B cell (primary cell): ENCODE measurements around the gene FRAT2. TPM values are rescaled to one million over a fixed set of nuclear protein-coding genes. Genes with fewer than 3 reads are reported as not detected.

Source experiments
- ATAC-seq: fragments of 200-7000 bp; cut with Tn5 transposase; one replicate; pipeline ENCODE4 v1.10.0; 2021; ENCODE audit warnings: low read depth, mild to moderate bottlenecking, moderate number of reproducible peaks, moderate library complexity
- CTCF ChIA-PET: fragments of 350-600 bp; sonication (Branson Sonifier 250); formaldehyde crosslinking; loops from one replicate; lab custom pipeline; 2021; ENCODE audit warnings: antibody characterized with exemption, inconsistent platforms; lab: Charles Lee
- POLR2A ChIA-PET: fragments of 350-600 bp; sonication (Branson Sonifier 250); formaldehyde crosslinking; loops from one replicate; lab custom pipeline; 2021; ENCODE audit warnings: antibody characterized with exemption; lab: Charles Lee
- DNase-seq: peaks from one replicate; pipeline ENCODE4 v3.0.0; 2013
- H2AFZ ChIP-seq: 2 replicates; pipeline ENCODE4 v1.6.1; 2012; ENCODE audit warnings: mild to moderate bottlenecking, low read depth, low read length; ENCODE audit not compliant: insufficient read depth, poor library complexity, severe bottlenecking
- H3K27ac ChIP-seq, 2 donors: 1 replicate in 1 of 2; 2 replicates in 1 of 2; pipeline ENCODE4 v1.5.1; 2012 to 2013; ENCODE audit warnings: low read length in 2 of 2, mild to moderate bottlenecking in 2 of 2, moderate library complexity in 1 of 2
- H3K27me3 ChIP-seq, 4 experiments: fragments of 200-600 bp in 1 of 4; sonication (generic) in 1 of 4; replicated peaks in 1 of 4; 1 replicate in 2 of 4; 2 replicates in 2 of 4; pipeline versions ENCODE4 v1.6.1 to v1.7.0; 2013 to 2016; ENCODE audit warnings: low read length in 3 of 4, mild to moderate bottlenecking in 2 of 4, mixed read lengths in 1 of 4, moderate library complexity in 1 of 4; ENCODE audit not compliant: insufficient read depth in 4 of 4, control insufficient read depth in 3 of 4; ENCODE audit errors: control extremely low read depth in 1 of 4
- H3K36me3 ChIP-seq, 2 experiments: replicated peaks in 1 of 2; 1 replicate in 1 of 2; 2 replicates in 1 of 2; pipeline versions ENCODE4 v1.6.1 to v1.7.1; 2013; ENCODE audit warnings: low read length in 1 of 2; ENCODE audit not compliant: insufficient read depth in 2 of 2, control insufficient read depth in 1 of 2; ENCODE audit errors: control extremely low read depth in 1 of 2, extremely low read depth in 1 of 2
- H3K4me1 ChIP-seq, 2 donors: fragments of 200-600 bp in 1 of 2; sonication (generic) in 1 of 2; 1 replicate in 1 of 2; 2 replicates in 1 of 2; pipeline versions ENCODE4 v1.5.1 to v1.6.1; 2013 to 2017; ENCODE audit warnings: low read length in 2 of 2; ENCODE audit not compliant: control insufficient read depth in 2 of 2, insufficient read depth in 2 of 2
- H3K4me2 ChIP-seq: replicated peaks from 2 replicates; pipeline ENCODE3; 2012; ENCODE audit warnings: mild to moderate bottlenecking, low read depth, low read length; ENCODE audit not compliant: poor library complexity, severe bottlenecking
- H3K4me3 ChIP-seq, 5 experiments: fragments of 200-600 bp in 1 of 5; sonication (generic) in 1 of 5; 1 replicate in 3 of 5; 2 replicates in 2 of 5; pipeline versions ENCODE4 v1.5.1 to v1.7.0; 2011 to 2016; ENCODE audit warnings: low read length in 4 of 5, mild to moderate bottlenecking in 4 of 5, low read depth in 2 of 5, control low read depth in 1 of 5, moderate library complexity in 1 of 5; ENCODE audit not compliant: insufficient read depth in 1 of 5; ENCODE audit errors: control extremely low read depth in 1 of 5, extremely low read depth in 1 of 5
- H3K79me2 ChIP-seq: fragments of 200-600 bp; sonication (generic); one replicate; pipeline ENCODE4 v1.6.0; 2016; ENCODE audit warnings: low read length; ENCODE audit not compliant: control insufficient read depth, insufficient read depth
- H3K9ac ChIP-seq: fragments of 200-600 bp; sonication (generic); 2 replicates; pipeline ENCODE4 v1.6.1; 2017; ENCODE audit warnings: mild to moderate bottlenecking, low read length, moderate library complexity
- H3K9me3 ChIP-seq, 3 donors: one replicate each; pipeline versions ENCODE4 v1.6.1 to v1.7.1; 2013; ENCODE audit warnings: low read length in 2 of 3; ENCODE audit not compliant: control insufficient read depth in 2 of 3, insufficient read depth in 1 of 3; ENCODE audit errors: control extremely low read depth in 1 of 3
- H4K20me1 ChIP-seq: 2 replicates; pipeline ENCODE4 v1.6.0; 2012; ENCODE audit warnings: mild to moderate bottlenecking, low read length; ENCODE audit not compliant: insufficient read depth, control insufficient read depth, poor library complexity, severe bottlenecking
- H3K27ac Mint-ChIP-seq: one replicate; pipeline ENCODE4 v1.8.0; 2021; ENCODE audit warnings: mixed read lengths
- H3K27me3 Mint-ChIP-seq: one replicate; pipeline ENCODE4 v1.8.0; 2021; ENCODE audit warnings: mixed read lengths
- H3K4me1 Mint-ChIP-seq: one replicate; pipeline ENCODE4 v1.8.0; 2021; ENCODE audit warnings: mixed read lengths
- H3K4me3 Mint-ChIP-seq: one replicate; pipeline ENCODE4 v1.8.0; 2021; ENCODE audit warnings: mixed read lengths
- H3K9me3 Mint-ChIP-seq: one replicate; pipeline ENCODE4 v1.8.0; 2022; ENCODE audit warnings: mixed read lengths; ENCODE audit not compliant: insufficient read depth
- CTCF ChIP-seq: fragments of 200-600 bp; IDR thresholded peaks from one replicate; pipeline ENCODE4 v1.8.0; 2022; ENCODE audit warnings: antibody characterized with exemption, mild to moderate bottlenecking
- EZH2 ChIP-seq: IDR thresholded peaks from 2 replicates; pipeline ENCODE4 v1.6.1; 2012; ENCODE audit warnings: borderline replicate concordance, low read depth, mild to moderate bottlenecking, moderate library complexity, low read length; ENCODE audit not compliant: insufficient read depth, poor library complexity, severe bottlenecking
- WGBS: methylation state at CpG from one replicate; pipeline ENCODE4 v1.1.5; 2013; ENCODE audit warnings: missing lambda C conversion rate; ENCODE audit not compliant: insufficient coverage; 5-methylcytosine and 5-hydroxymethylcytosine counted together
- intact Hi-C: fragments of 100-400 bp; cut with micrococcal nuclease; formaldehyde crosslinking; loops from one replicate; pipeline ENCODE4 v1.10.0; 2022
- polyA plus RNA-seq: library from polyadenylated mRNA; depleted of rRNA; stranded (reverse); fragments of >200 nt; gene quantifications from 2 replicates; pipeline ENCODE4 v1.2.3, GENCODE V29; 2012
- total RNA-seq, 2 donors: library from RNA; stranded (reverse); fragments of 120-200 nt in 1 of 2; gene quantifications; 1 replicate in 1 of 2; 2 replicates in 1 of 2; pipeline versions ENCODE4 v1.2.3 to v1.2.4, GENCODE V29; 2013 to 2022

FRAT2 gene
- total and polyA plus RNA-seq, 2 donors (not counting 1 experiment from before 2014, with no cell fraction given) = 4.9 to 30.2 TPM

- Histone ChIP-seq H2AFZ (no peak overlapping the region), H3K4me3 (no peak overlapping the region), H4K20me1 (no peaks in the 10 kb centered on the region), H3K9me3 (no peaks in the 10 kb centered on the region), H3K27me3 (no peaks in the 10 kb centered on the region), H3K36me3 (peaks cover 5 to 51% of the 10 kb centered on the region in 2 experiments), H3K27ac (no peak overlapping the region), H3K79me2 (no peaks in the 10 kb centered on the region), H3K9ac (no peak overlapping the region), H3K4me1 (no peaks in the 10 kb centered on the region), H3K4me2 (no peak overlapping the region)
- ATAC-seq (no peak), DNase-seq (peak; percentile 13)
- no peaks in the 10 kb centered on the region for H3K4me1 Mint-ChIP-seq
- H3K9me3 Mint-ChIP-seq = no peaks in the 10 kb centered on the region
- ChIA-PET POLR2A (interaction anchor here (0.8 kb wide), 1 partner anchor 1562 kb away, joined by 4 read pairs; no protein-coding TSS in a partner anchor), CTCF (no interaction called here)
- H3K27ac Mint-ChIP-seq = no peak overlapping the region
- no peak for TF ChIP-seq CTCF
- no peak for TF ChIP-seq EZH2
- intact Hi-C loops = no loop called here
- H3K27me3 Mint-ChIP-seq = no peaks in the 10 kb centered on the region
- WGBS = 100% methylated on average over 5 of the region's 5 CpGs
- no peak overlapping the region for H3K4me3 Mint-ChIP-seq
Observed at GRCh38 chr10:97384156-97384555, 49.6 kb upstream of the FRAT2 start.

- Histone ChIP-seq H3K27me3 (no peaks in the 10 kb centered on the region), H3K4me2 (no peak overlapping the region), H3K4me3 (no peak overlapping the region), H3K79me2 (no peaks in the 10 kb centered on the region), H2AFZ (no peak overlapping the region), H3K27ac (no peak overlapping the region), H4K20me1 (no peaks in the 10 kb centered on the region), H3K36me3 (peaks cover 1 to 50% of the 10 kb centered on the region in 2 experiments), H3K9me3 (no peaks in the 10 kb centered on the region), H3K9ac (no peak overlapping the region), H3K4me1 (no peaks in the 10 kb centered on the region)
- no peak for TF ChIP-seq CTCF
- no peak for TF ChIP-seq EZH2
- DNase-seq (peak; percentile 18), ATAC-seq (no peak)
- no peaks in the 10 kb centered on the region for H3K4me1 Mint-ChIP-seq
- intact Hi-C loops = no loop called here
- H3K27ac Mint-ChIP-seq = no peak overlapping the region
- WGBS = 95% methylated on average over 7 of the region's 7 CpGs
- no peaks in the 10 kb centered on the region for H3K27me3 Mint-ChIP-seq
- ChIA-PET CTCF (no interaction called here), POLR2A (no interaction called here)
- no peak overlapping the region for H3K4me3 Mint-ChIP-seq
- no peaks in the 10 kb centered on the region for H3K9me3 Mint-ChIP-seq
Observed at GRCh38 chr10:97383159-97383558, 48.6 kb upstream of the FRAT2 start.
